ENCODE measurements around the gene ADARB1.

Gene ADARB1

DNA sequence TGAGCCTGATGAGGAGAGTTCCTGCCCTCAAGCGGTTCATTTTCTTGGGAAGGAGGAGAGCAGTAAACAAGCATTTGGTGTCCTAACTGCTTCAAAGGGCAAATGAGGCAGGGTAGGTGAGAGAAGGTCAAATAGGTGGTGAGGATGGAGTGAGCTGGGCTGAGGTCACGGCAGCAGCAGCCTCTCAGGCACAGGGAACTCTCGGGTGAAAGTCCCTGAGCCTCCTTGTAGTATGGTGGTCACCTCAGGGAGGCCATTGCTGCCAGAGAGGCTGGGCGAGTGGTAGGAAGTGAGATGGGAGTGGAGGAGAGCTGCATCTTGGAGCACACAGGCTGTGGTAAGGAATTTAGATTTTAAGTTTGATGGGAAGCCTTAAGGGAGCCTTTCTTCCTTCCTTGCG, 4.0 kb downstream of the ADARB1 start:
- FAIRE-seq: no peak

DNA sequence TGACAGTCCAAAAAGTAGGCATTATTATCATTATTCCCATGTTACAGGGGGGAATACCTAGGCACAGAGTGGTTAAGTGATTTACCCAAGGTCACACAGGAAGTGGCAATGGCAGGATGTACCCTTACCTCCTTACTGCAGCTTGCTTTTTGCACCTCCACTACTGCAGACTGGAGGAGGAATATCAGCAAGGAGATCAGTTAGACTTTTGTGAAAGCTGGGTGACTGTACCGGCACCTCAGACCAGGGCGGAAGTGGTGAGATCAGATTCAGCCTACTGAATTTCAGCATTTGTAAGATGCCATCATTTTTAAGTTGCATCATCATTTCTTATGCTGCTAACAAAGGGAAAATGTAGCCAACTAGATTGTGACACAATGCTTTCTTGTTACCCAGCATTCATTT, 4.5 kb downstream of the ADARB1 start:
- FAIRE-seq: no peak

GRCh38 chr21:45079351-45079750, 5.0 kb downstream of the ADARB1 start:
- FAIRE-seq: no peak

- no peak for FAIRE-seq
These were observed 5.9 kb downstream of the ADARB1 start for GRCh38 chr21:45080232-45080631.

DNA sequence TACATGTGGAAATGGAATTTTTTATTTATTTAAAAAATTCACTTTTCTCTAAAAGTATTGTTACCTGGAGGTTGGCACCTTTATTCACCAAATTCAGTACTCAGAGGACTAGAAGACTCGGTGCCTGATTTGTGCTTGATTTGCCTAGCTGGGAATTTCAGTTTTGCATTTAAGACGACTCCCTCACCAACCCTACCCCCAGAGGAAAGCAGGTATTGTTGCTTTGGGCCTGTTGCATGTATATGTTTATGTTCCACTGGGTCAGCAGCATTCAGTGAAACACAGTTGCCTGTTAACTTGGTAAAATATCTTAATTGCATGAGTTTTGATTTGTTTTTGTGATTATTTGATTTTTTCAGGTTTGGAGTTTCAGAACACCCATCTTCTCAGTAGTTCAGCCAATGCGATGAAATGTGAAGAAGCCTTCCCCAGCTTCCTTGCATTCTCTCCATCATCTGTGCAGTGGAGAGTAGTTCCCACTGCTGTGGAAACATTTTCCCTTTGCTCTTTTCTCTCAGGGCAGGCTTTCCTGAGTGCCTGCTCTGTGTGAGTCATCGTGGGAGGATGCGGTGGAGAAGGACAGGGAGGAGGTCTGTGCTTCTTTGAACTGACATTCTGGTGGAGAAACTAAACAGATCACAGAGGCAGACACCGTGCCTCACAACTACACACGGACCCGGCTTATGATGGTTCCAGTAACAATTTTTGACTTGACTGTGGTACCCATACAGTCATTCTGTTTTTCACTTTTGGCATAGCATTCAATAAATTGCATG, 6.4 kb downstream of the ADARB1 start:
- FAIRE-seq: no peak

DNA sequence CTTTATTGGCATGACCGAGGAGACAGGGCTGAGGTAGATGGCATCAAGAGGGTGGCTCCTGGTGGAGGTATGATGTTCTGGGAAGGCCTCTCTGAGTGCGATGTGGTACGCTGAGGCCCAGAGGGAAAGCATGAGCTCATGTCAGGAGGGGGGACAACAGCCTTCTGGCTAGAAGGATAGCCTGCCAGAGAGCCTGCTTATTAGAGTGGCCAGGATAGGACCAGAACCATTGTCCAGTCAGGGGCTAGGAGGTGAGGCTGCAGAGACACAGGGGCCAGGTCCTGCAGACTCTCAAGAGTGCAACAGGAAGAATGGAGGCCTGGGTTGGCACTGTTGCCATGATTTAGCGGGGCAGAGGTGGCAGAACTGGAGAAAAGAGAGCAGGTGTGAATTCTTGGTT, 7.3 kb downstream of the ADARB1 start:
- FAIRE-seq: no peak

DNA sequence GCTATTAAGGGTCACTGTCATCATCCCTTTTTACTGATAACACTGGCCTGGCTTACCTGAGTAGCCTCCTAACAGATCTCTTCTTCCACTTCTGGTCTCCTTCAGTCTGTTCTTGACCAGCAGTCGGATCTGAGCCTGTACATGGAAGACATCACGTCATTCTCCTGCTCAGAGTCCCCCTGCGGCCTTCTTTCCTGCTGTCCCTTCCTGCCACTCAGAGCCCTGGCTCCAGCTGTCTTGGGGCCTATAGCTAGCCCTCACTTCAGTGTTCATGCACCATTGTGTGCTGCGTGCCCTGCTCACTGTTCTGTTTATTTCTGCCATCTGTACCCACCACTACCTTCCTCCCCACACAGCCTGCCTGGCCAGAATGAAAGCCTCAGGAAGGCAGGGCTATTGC, 8.4 kb downstream of the ADARB1 start:
- FAIRE-seq: no peak

- FAIRE-seq: no peak
These were observed 9.7 kb downstream of the ADARB1 start for GRCh38 chr21:45084121-45084520.

- no peak for FAIRE-seq
These were observed 10.6 kb downstream of the ADARB1 start for GRCh38 chr21:45084881-45085536.

GRCh38 chr21:45085700-45086099, 11.3 kb downstream of the ADARB1 start:
- no peak for FAIRE-seq

DNA sequence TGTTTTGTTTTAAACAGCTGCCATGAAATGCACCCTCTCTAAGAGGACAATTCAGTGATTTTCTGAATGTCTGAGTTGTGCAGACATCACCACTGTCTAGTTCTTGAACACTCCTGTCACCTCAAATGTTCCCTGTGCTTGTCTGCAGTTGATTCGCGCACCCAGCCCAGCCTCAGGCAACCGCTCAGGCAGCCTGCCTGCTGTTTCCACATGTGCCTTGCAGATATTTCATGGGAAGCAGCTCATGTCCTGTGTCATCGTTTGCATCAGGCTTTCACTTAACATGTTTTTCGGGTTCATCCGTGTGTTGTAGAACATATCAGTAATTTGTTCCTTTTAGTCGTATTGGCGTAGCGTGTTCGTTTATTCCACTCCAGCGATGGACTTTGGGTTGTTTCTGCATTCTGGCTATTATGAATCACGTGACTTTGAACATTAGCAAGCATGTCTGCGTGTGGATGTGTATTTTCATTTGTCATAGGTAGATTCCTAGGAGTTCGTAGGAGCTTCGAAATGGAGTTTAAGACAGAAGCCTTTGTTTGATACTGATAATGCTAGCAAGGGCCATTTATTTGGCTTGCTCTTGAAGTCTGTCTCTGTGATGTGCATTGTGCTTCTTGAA, 12.1 kb downstream of the ADARB1 start:
- FAIRE-seq: no peak

DNA sequence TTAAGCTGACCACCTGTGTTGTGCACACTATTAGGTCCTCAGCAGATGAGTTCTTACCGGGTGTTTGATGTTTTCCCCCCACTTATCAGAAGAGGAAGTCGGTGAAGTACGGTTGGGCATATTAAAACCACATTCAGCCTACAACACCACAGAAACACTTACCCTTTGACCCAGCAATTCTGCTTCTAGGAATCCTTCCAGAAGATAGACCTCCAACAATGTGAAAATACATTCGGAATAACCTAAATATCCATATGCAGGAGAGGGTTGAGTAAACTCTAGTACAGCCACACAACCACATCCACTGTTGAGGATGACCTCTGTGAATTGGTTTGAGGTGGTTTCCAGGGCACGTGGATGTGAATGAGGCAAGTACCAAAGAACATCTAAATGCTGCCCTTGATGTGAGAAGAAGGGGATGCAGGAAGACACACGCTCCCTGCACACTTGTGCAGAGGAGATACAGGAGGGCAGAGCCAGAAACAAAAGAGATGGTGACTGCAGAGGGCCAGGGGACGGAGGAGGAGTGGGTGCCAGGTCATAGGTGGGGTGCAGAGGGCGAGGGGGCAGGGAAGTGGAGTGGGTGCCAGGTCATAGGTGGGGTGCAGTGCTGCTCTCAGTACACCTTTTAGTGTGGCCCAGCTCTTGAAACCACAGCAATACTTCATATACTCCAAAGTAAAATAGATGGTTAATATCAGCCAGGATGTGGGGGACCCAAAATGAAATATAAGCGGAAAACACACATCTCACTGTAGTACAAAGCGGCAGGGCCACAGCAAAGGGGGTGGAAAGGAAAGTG, 12.8 kb downstream of the ADARB1 start:
- no peak for FAIRE-seq

DNA sequence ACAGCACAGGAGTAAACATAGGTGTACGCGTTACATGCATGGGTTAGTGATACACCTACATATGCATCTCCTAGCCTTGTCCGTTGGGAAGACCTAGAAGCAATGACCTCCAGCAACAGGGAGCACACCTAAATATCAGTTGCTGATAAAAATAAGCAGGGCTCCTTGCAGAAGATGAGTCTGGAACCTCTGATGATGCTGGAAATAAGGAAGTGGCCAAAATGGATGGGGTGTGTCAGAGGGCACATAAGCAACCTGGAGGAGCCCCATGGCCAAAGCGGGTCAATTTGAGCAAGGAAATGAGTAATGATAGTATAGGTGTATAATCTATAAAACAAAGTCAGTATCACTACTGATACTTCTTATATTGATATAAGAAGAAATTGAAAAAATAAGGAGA, 13.7 kb downstream of the ADARB1 start:
- FAIRE-seq: no peak

DNA sequence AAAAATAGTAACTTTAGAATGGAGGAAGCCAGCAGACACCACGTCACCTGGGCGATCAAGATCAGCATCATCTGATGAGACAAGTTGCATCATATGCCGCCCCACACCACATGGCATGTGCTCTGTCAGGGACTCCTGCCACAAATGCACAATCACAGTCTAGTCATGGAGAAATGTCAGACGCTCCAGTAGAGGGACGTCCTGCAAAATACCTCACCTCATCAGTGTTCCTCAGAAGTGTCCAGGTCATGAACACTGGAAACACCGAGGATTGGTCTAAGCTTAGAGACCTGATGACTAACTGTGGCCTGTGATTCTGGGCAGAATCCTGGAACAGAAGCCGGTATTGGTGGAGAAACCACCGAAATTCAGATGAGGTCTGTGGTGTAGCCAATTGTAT, 14.3 kb downstream of the ADARB1 start:
- FAIRE-seq: no peak

DNA sequence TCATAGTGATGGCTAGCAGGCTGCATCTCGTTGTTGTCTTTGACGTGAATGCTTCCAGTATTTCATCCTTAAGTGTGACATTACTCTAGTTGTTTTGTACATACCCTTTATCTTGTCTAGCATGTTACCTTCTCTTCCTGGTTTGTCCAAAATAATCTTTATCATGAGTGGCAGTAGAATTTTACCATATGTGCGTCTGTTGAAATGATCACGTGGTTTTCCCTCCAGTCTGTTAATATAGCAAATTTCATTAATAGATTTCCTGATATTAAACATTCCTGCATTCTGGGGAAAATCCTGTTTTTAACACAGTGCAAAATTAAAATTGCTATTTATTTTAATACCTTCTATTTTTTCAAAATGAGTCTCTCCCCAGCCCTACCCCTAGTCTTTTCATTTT, 15.6 kb downstream of the ADARB1 start:
- FAIRE-seq: no peak

DNA sequence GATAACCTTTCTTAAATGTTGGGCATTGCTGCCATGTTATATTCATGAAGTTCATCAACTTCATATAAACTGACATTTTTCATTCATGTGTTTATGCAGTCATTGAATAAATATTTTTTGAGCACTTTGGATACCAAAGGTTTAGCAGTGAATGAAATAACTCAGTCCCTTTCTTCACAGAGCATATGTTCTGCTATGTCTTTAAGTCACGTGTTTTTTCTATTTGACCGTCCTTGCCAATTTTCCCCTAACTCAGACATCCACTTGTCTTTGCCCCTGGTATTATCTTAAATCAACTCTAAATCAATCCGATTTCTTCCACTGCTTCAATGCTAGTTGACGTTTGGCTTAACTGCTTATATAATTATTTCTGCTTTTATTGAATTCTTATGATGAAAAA, 16.6 kb downstream of the ADARB1 start:
- no peak for FAIRE-seq

DNA sequence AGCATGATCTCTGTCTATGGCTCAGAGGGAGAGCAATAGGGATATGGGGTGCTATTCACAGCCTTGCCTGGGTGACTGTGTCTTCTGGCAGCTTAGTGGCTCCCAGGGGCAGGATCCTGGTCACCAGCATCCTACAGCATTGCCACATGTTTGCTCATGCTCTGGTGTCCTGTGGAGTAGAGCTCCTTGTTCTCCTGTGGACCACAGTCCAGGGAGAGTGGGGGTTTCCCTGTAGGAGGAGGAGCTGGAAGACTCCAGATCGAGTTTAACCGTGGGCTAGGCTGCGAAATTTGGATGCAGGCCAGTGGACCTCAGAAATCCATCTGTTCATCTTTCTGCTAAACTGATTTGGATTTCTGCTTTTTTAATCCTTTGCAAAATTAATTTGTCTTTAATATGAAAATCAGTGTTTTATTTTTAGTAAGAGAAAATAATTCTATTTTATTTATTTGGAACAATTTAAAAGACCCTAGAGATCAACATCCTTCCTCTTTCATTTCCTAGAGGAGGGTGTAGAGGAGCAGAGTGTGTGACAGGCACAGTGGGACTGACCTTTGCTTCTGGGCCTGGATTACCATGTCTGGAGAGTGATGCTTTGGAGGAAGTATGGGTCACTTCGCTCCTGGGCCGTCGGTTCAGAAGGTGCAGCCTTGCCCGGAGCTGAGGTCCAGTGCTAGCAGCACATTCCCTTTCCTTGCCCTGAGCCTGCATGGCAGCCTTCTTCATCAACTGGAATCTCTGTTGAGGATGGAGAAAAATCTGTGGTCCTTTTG, 17.4 kb downstream of the ADARB1 start:
- no peak for FAIRE-seq

DNA sequence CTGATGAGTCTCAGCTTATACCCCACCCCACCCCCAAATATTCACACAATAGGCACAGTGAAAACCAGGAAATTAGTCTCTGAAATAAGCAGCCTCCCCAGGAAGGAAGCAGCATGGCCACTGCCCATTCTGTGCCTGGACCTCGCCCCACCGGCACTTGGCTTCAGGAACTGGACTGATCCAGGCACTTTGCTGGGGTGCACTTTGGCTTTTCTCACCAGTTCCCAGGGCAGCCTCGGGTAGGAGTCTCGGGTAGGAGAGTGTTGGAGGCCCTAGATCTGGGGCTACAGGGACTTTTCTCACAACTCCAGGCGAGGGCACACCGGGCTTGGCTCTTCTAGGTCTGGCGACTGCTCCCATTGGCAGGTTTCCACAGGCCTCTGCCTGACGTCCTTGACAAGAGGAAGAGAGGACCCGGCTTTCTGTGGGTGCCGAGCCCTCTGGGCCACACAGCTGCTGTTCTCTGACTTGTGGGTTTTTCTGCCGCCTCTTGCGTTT, 18.7 kb downstream of the ADARB1 start:
- no peak for FAIRE-seq

GRCh38 chr21:45094412-45094811, 20.0 kb downstream of the ADARB1 start:
- FAIRE-seq: no peak

- no peak for FAIRE-seq
These were observed 21.1 kb downstream of the ADARB1 start for GRCh38 chr21:45095505-45095904.

GRCh38 chr21:45096217-45096616, 21.8 kb downstream of the ADARB1 start:
- FAIRE-seq: no peak

DNA sequence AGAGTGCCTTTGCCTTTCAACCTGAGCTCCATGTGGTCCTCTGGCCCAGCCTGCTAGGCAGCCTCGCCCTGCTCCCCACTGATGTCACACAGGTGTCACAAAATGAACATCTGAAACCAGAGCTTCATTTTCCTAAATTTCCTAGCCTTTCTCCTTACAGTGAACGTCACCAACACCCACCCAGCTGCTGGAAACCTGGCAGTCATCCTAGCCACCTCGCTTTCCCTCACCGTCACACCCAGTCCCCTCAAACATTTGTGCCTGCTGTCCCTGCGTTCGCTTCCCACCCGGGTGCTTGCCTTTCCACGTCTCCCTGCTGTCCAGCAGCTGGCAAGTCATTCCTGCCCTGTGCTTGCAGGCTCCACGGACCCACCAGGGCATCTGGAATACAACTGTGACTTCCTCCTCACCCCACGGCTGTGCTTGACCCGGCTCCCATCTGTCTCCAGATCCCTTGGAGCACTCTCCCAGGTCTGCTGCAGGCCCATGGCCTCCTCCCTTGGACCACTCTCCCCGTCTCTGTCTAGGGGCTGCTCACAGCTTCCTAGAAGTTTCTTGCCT, 23.5 kb downstream of the ADARB1 start:
- no peak for FAIRE-seq
